TTC549 (cell line): ENCODE measurements around the gene ICE2.

ENCODE experiments used
- FAIRE-seq: peaks from 2 replicates; lab custom pipeline; 2012; peaks lifted over from hg19 to GRCh38; lab: Jason Lieb, UNC

The ICE2 gene

GRCh38 chr15:60387321-60387720 lies 91.6 kb downstream of the ICE2 start:
- FAIRE-seq = no peak

- no peak for FAIRE-seq
Measured at GRCh38 chr15:60386615-60387014, 92.3 kb downstream of the ICE2 start.

- no peak for FAIRE-seq
Measured at GRCh38 chr15:60385620-60386552, 93.1 kb downstream of the ICE2 start.

- no peak for FAIRE-seq
Measured at GRCh38 chr15:60384526-60385126, 94.3 kb downstream of the ICE2 start.

GRCh38 chr15:60384053-60384452 lies 94.9 kb downstream of the ICE2 start:
- FAIRE-seq = no peak

- FAIRE-seq = no peak
Measured at GRCh38 chr15:60382773-60383674, 95.9 kb downstream of the ICE2 start.

GRCh38 chr15:60381148-60381788 lies 97.7 kb downstream of the ICE2 start:
- FAIRE-seq = no peak

GRCh38 chr15:60379525-60380274 lies 99.2 kb downstream of the ICE2 start:
- FAIRE-seq = no peak

GRCh38 chr15:60379185-60379524 lies 99.8 kb downstream of the ICE2 start:
- FAIRE-seq = no peak

- no peak for FAIRE-seq
Measured at GRCh38 chr15:60376677-60377095, 102.3 kb downstream of the ICE2 start.

- FAIRE-seq = no peak
Measured at GRCh38 chr15:60375306-60375705, 103.6 kb downstream of the ICE2 start.

GRCh38 chr15:60374628-60375081 lies 104.3 kb downstream of the ICE2 start:
- no peak for FAIRE-seq

- no peak for FAIRE-seq
Measured at GRCh38 chr15:60374209-60374608, 104.7 kb downstream of the ICE2 start.

- no peak for FAIRE-seq
Measured at GRCh38 chr15:60373745-60374144, 105.2 kb downstream of the ICE2 start.

- no peak for FAIRE-seq
Measured at GRCh38 chr15:60373327-60373726, 105.6 kb downstream of the ICE2 start.

- no peak for FAIRE-seq
Measured at GRCh38 chr15:60372756-60373155, 106.2 kb downstream of the ICE2 start.

- FAIRE-seq = no peak
Measured at GRCh38 chr15:60372227-60372626, 106.7 kb downstream of the ICE2 start.

- no peak for FAIRE-seq
Measured at GRCh38 chr15:60371175-60372051, 107.5 kb downstream of the ICE2 start.

- no peak for FAIRE-seq
Measured at GRCh38 chr15:60370869-60371136, 108.1 kb downstream of the ICE2 start.

GRCh38 chr15:60370105-60370868 lies 108.7 kb downstream of the ICE2 start:
- FAIRE-seq = no peak
